Naive thymus-derived CD4-positive, alpha-beta T cell (primary cell): ENCODE measurements around the gene CYP2W1. TPM values are rescaled to one million over a fixed set of nuclear protein-coding genes. Genes with fewer than 3 reads are reported as not detected.
A peak's percentile ranks its signal among the peaks of the same experiment; 100 is the strongest.

ENCODE experiments used
- ATAC-seq: fragments of 150-1000 bp; cut with Tn5 transposase; 2 replicates; pipeline ENCODE4 v1.10.0; 2021; ENCODE audit warnings: mild to moderate bottlenecking, moderate library complexity
- CTCF ChIA-PET: fragments of 350-600 bp; sonication (Branson Sonifier 250); formaldehyde crosslinking; loops from one replicate; lab custom pipeline; 2021; ENCODE audit warnings: antibody characterized with exemption; lab: Charles Lee
- POLR2A ChIA-PET: fragments of 350-600 bp; sonication (Branson Sonifier 250); formaldehyde crosslinking; loops from one replicate; lab custom pipeline; 2021; ENCODE audit warnings: antibody characterized with exemption, inconsistent platforms; lab: Charles Lee
- DNase-seq, 9 donors: peaks; one replicate each; pipeline versions ENCODE4 v3.0.0 to v3.0.0-alpha.2; 2020 to 2022; ENCODE audit warnings: mixed read lengths in 1 of 9
- H3K27ac ChIP-seq: one replicate; pipeline ENCODE4 v1.7.0; 2013; ENCODE audit warnings: mild to moderate bottlenecking, low read depth, low read length, moderate library complexity
- H3K27me3 ChIP-seq, 2 donors: one replicate each; pipeline ENCODE4 v1.7.0; 2013; ENCODE audit warnings: low read length in 2 of 2, mild to moderate bottlenecking in 2 of 2, moderate library complexity in 2 of 2; ENCODE audit not compliant: control insufficient read depth in 2 of 2, insufficient read depth in 2 of 2
- H3K36me3 ChIP-seq, 3 experiments: 1 replicate in 2 of 3; 2 replicates in 1 of 3; pipeline ENCODE4 v1.7.0; 2013; ENCODE audit warnings: low read length in 3 of 3, mild to moderate bottlenecking in 3 of 3, moderate library complexity in 1 of 3; ENCODE audit not compliant: insufficient read depth in 3 of 3, control insufficient read depth in 2 of 3
- H3K4me1 ChIP-seq, 2 donors: one replicate each; pipeline ENCODE4 v1.7.0; 2013; ENCODE audit warnings: low read length in 2 of 2, mild to moderate bottlenecking in 2 of 2, moderate library complexity in 1 of 2; ENCODE audit not compliant: control insufficient read depth in 2 of 2, insufficient read depth in 2 of 2
- H3K4me3 ChIP-seq: 2 replicates; pipeline ENCODE4 v1.7.0; 2013; ENCODE audit warnings: mild to moderate bottlenecking, low read length
- H3K9me3 ChIP-seq, 3 experiments: 1 replicate in 2 of 3; 2 replicates in 1 of 3; pipeline ENCODE4 v1.7.0; 2013; ENCODE audit warnings: low read length in 3 of 3; ENCODE audit not compliant: control insufficient read depth in 2 of 3
- H3K27ac Mint-ChIP-seq, 9 donors: one replicate each; pipeline ENCODE4 v1.8.0; 2020 to 2022; ENCODE audit warnings: mixed read lengths in 9 of 9, mild to moderate bottlenecking in 8 of 9, moderate library complexity in 5 of 9, inconsistent platforms in 2 of 9
- H3K27me3 Mint-ChIP-seq, 5 donors: one replicate each; pipeline ENCODE4 v1.8.0; 2021 to 2022; ENCODE audit warnings: mixed read lengths in 5 of 5, mild to moderate bottlenecking in 1 of 5
- H3K36me3 Mint-ChIP-seq, 5 donors: one replicate each; pipeline ENCODE4 v1.8.0; 2020 to 2022; ENCODE audit warnings: mixed read lengths in 5 of 5, mild to moderate bottlenecking in 3 of 5, inconsistent platforms in 1 of 5
- H3K4me1 Mint-ChIP-seq, 7 donors: one replicate each; pipeline ENCODE4 v1.8.0; 2020 to 2022; ENCODE audit warnings: mixed read lengths in 7 of 7, mild to moderate bottlenecking in 3 of 7, inconsistent platforms in 1 of 7
- H3K4me3 Mint-ChIP-seq, 10 donors: one replicate each; pipeline ENCODE4 v1.8.0; 2020 to 2022; ENCODE audit warnings: mild to moderate bottlenecking in 10 of 10, mixed read lengths in 10 of 10, moderate library complexity in 6 of 10, inconsistent platforms in 2 of 10
- H3K9me3 Mint-ChIP-seq, 11 donors: one replicate each; pipeline ENCODE4 v1.8.0; 2020 to 2022; ENCODE audit warnings: mixed read lengths in 11 of 11, mild to moderate bottlenecking in 4 of 11, inconsistent platforms in 1 of 11, moderate library complexity in 1 of 11
- intact Hi-C, 2 donors: fragments of 100-400 bp; cut with micrococcal nuclease; formaldehyde crosslinking; loops; one replicate each; pipeline ENCODE4 v1.15.1; 2023
- polyA plus RNA-seq, 2 donors: library from polyadenylated mRNA; unstranded; fragments of 300-500 nt; fragmentation: Illumina TruSeq; gene quantifications; one replicate each; pipeline ENCODE4 v1.2.3, GENCODE V29; 2021
- total RNA-seq, 6 experiments: library from RNA in 5 of 6; stranded (reverse) in 5 of 6; gene quantifications; 1 replicate in 5 of 6; 2 replicates in 1 of 6; pipeline ENCODE4 v1.2.3 and lab custom pipeline; 2021 to 2026

Gene CYP2W1
- total and polyA plus RNA-seq, 7 experiments from 2014 or later, result not detected

- Histone ChIP-seq H3K4me3 (no peak overlapping the region), H3K9me3 (no peaks in the 10 kb centered on the region), H3K27ac (no peak overlapping the region), H3K36me3 (peaks cover 0 to 5% (median 0%) of the 10 kb centered on the region in 3 experiments), H3K27me3 (peaks cover 0 to 4% of the 10 kb centered on the region in 2 donors), H3K4me1 (peaks cover 4 to 5% of the 10 kb centered on the region in 2 donors)
- Mint-ChIP-seq H3K36me3 (no peaks in the 10 kb centered on the region), H3K27ac (no peak overlapping the region), H3K9me3 (no peaks in the 10 kb centered on the region), H3K4me1 (peaks cover 0 to 6% (median 5%) of the 10 kb centered on the region in 7 donors), H3K4me3 (no peak overlapping the region), H3K27me3 (peaks cover 0 to 4% (median 3%) of the 10 kb centered on the region in 5 donors)
- CTCF ChIA-PET, result interaction anchor here (2.6 to 7.5 kb wide), 3 partner anchors 16 to 77 kb away, joined by 11 to 170 read pairs (median 19); partner anchors contain the start of gene COX19
- DNase-seq (no peak), ATAC-seq (no peak)
- intact Hi-C loops, result loop anchor here in 1 of 2 donors (5.0 kb wide), 2 partner anchors 36 to 56 kb away; no protein-coding TSS in a partner anchor
- POLR2A ChIA-PET, result no interaction called here
These were observed 8.2 kb downstream of the CYP2W1 start for GRCh38 chr7:990933-991728.

GRCh38 chr7:991729-992656 is 9.0 kb downstream of the CYP2W1 start:
- CTCF ChIA-PET, result interaction anchor here (0.6 to 7.5 kb wide), 20 partner anchors 10 to 342 kb away, joined by 3 to 170 read pairs (median 6); partner anchors contain the start of genes COX19 and GPR146
- intact Hi-C loops, result loop anchor here in 1 of 2 donors (5.0 kb wide), 2 partner anchors 35 to 55 kb away; no protein-coding TSS in a partner anchor
- H3K27me3 Mint-ChIP-seq, result no peaks in the 10 kb centered on the region

GRCh38 chr7:992709-993607 is 10.0 kb downstream of the CYP2W1 start:
- intact Hi-C loops, result loop anchor here (1.0 to 5.0 kb wide), 10 partner anchors 18 to 183 kb away; partner anchors contain the start of genes COX19 (in 1 of the 2) and GPR146 (in 1 of the 2)
- H3K27ac Mint-ChIP-seq, result peak overlapping the region in 2 of 9 donors; percentile 28 to 51
- no peaks in the 10 kb centered on the region for H3K27me3 ChIP-seq
- peak; percentile 100 for ATAC-seq
- H3K9me3 Mint-ChIP-seq, result no peaks in the 10 kb centered on the region
- peak overlapping the region in 1 of 10 donors; percentile 16 for H3K4me3 Mint-ChIP-seq
- no peak overlapping the region for H3K4me3 ChIP-seq
- peak; percentile 78 to 90 (median 89) for DNase-seq
- no peaks in the 10 kb centered on the region for H3K27me3 Mint-ChIP-seq
- no peaks in the 10 kb centered on the region for H3K36me3 Mint-ChIP-seq
- H3K27ac ChIP-seq, result no peak overlapping the region
- CTCF ChIA-PET, result interaction anchor here (0.6 to 7.5 kb wide), 31 partner anchors 8 to 1415 kb away, joined by 3 to 170 read pairs (median 5); partner anchors contain the start of genes COX19 and GPR146
- no peaks in the 10 kb centered on the region for H3K9me3 ChIP-seq
- POLR2A ChIA-PET, result interaction anchor here (0.6 to 3.5 kb wide), 9 partner anchors 18 to 176 kb away, joined by 3 to 25 read pairs (median 4); partner anchors contain the start of gene COX19
- H3K36me3 ChIP-seq, result peaks cover 0 to 21% (median 0%) of the 10 kb centered on the region in 3 experiments
- peaks cover 4 to 5% of the 10 kb centered on the region in 2 donors for H3K4me1 ChIP-seq
- peaks cover 0 to 6% (median 5%) of the 10 kb centered on the region in 7 donors for H3K4me1 Mint-ChIP-seq

More at GRCh38 chr7:991729-992656, 9.0 kb downstream of the CYP2W1 start:
- Histone ChIP-seq H3K27ac (no peak overlapping the region), H3K9me3 (no peaks in the 10 kb centered on the region), H3K27me3 (no peaks in the 10 kb centered on the region), H3K4me1 (peaks cover 4 to 5% of the 10 kb centered on the region in 2 donors), H3K36me3 (peaks cover 0 to 11% (median 0%) of the 10 kb centered on the region in 3 experiments), H3K4me3 (no peak overlapping the region)
- H3K4me1 Mint-ChIP-seq, result peaks cover 0 to 6% (median 5%) of the 10 kb centered on the region in 7 donors
- POLR2A ChIA-PET, result interaction anchor here (0.7 to 3.5 kb wide), 4 partner anchors 17 to 74 kb away, joined by 3 to 25 read pairs (median 4); partner anchors contain the start of gene COX19
- H3K27ac Mint-ChIP-seq, result no peak overlapping the region
- ATAC-seq, result no peak
- DNase-seq, result no peak
- no peak overlapping the region for H3K4me3 Mint-ChIP-seq
- H3K9me3 Mint-ChIP-seq, result no peaks in the 10 kb centered on the region
- no peaks in the 10 kb centered on the region for H3K36me3 Mint-ChIP-seq

GRCh38 chr7:994592-995308 is 11.8 kb downstream of the CYP2W1 start:
- Mint-ChIP-seq H3K36me3 (no peaks in the 10 kb centered on the region), H3K4me3 (no peak overlapping the region), H3K27me3 (no peaks in the 10 kb centered on the region), H3K4me1 (peaks cover 0 to 6% (median 4%) of the 10 kb centered on the region in 7 donors), H3K9me3 (no peaks in the 10 kb centered on the region), H3K27ac (no peak overlapping the region)
- no peak overlapping the region for H3K27ac ChIP-seq
- peaks cover 4 to 5% of the 10 kb centered on the region in 2 donors for H3K4me1 ChIP-seq
- CTCF ChIA-PET, result interaction anchor here (1.3 to 7.5 kb wide), 11 partner anchors 17 to 184 kb away, joined by 3 to 170 read pairs (median 7); partner anchors contain the start of genes COX19 and GPR146
- no peak overlapping the region for H3K4me3 ChIP-seq
- POLR2A ChIA-PET, result interaction anchor here (3.5 kb wide), 1 partner anchor 71 kb away, joined by 25 read pairs; no protein-coding TSS in a partner anchor
- H3K27me3 ChIP-seq, result no peaks in the 10 kb centered on the region
- ATAC-seq (no peak), DNase-seq (no peak)
- intact Hi-C loops, result loop anchor here in 1 of 2 donors (5.0 kb wide), 2 partner anchors 33 to 53 kb away; no protein-coding TSS in a partner anchor
- no peaks in the 10 kb centered on the region for H3K9me3 ChIP-seq
- H3K36me3 ChIP-seq, result peaks cover 0 to 31% (median 0%) of the 10 kb centered on the region in 3 experiments

GRCh38 chr7:995571-995970 is 12.6 kb downstream of the CYP2W1 start:
- intact Hi-C loops, result no loop called here
- Mint-ChIP-seq H3K4me1 (peaks cover 2 to 6% (median 4%) of the 10 kb centered on the region in 7 donors), H3K36me3 (peaks cover 0 to 1% (median 0%) of the 10 kb centered on the region in 5 donors), H3K27ac (no peak overlapping the region), H3K27me3 (no peaks in the 10 kb centered on the region), H3K9me3 (no peaks in the 10 kb centered on the region), H3K4me3 (no peak overlapping the region)
- Histone ChIP-seq H3K4me1 (peaks cover 4 to 5% of the 10 kb centered on the region in 2 donors), H3K27me3 (no peaks in the 10 kb centered on the region), H3K9me3 (no peaks in the 10 kb centered on the region), H3K36me3 (peaks cover 0 to 34% (median 0%) of the 10 kb centered on the region in 3 experiments), H3K4me3 (no peak overlapping the region), H3K27ac (no peak overlapping the region)
- DNase-seq (no peak), ATAC-seq (no peak)
- ChIA-PET CTCF (interaction anchor here (1.0 to 7.5 kb wide), 6 partner anchors 21 to 86 kb away, joined by 3 to 170 read pairs (median 6); partner anchors contain the start of gene COX19), POLR2A (interaction anchor here (1.2 kb wide), 1 partner anchor 70 kb away, joined by 5 read pairs; no protein-coding TSS in a partner anchor)
